Stromal cell of bone marrow (primary cell): ENCODE data around the gene ARRDC3.

Experiments used
- DNase-seq: peaks from one replicate; pipeline ENCODE4 v3.0.0-alpha.2; 2012; ENCODE audit warnings: low read depth

Gene ARRDC3

GRCh38 chr5:91384671-91385430, 1.7 kb upstream of the ARRDC3 start:
- DNase-seq, result peak; percentile 82

GRCh38 chr5:91383956-91384300, 811 bp upstream of the ARRDC3 start:
- DNase-seq, result no peak

- DNase-seq, result no peak
Measured at GRCh38 chr5:91382530-91383026, 539 bp downstream of the ARRDC3 start.

GRCh38 chr5:91381774-91382359, 1.2 kb downstream of the ARRDC3 start:
- DNase-seq, result peak; percentile 85

GRCh38 chr5:91381239-91381773, 1.8 kb downstream of the ARRDC3 start:
- no peak for DNase-seq

GRCh38 chr5:91380491-91381238, 2.5 kb downstream of the ARRDC3 start:
- DNase-seq, result peak; percentile 95

- peak; percentile 74 for DNase-seq
Measured at GRCh38 chr5:91379914-91380490, 3.1 kb downstream of the ARRDC3 start.

GRCh38 chr5:91379246-91379913, 3.7 kb downstream of the ARRDC3 start:
- DNase-seq, result no peak

GRCh38 chr5:91378752-91379211, 4.3 kb downstream of the ARRDC3 start:
- no peak for DNase-seq

- DNase-seq, result no peak
Measured at GRCh38 chr5:91374893-91375520, 8.1 kb downstream of the ARRDC3 start.

- DNase-seq, result no peak
Measured at GRCh38 chr5:91373600-91373999, 9.5 kb downstream of the ARRDC3 start.

- no peak for DNase-seq
Measured at GRCh38 chr5:91373006-91373405, 10.1 kb downstream of the ARRDC3 start.

GRCh38 chr5:91369480-91369879, 13.6 kb downstream of the ARRDC3 start:
- no peak for DNase-seq

GRCh38 chr5:91367908-91368648, 15.0 kb downstream of the ARRDC3 start:
- no peak for DNase-seq

GRCh38 chr5:91367344-91367743, 15.8 kb downstream of the ARRDC3 start:
- DNase-seq, result no peak

GRCh38 chr5:91366551-91366950, 16.6 kb downstream of the ARRDC3 start:
- DNase-seq, result no peak

- DNase-seq, result no peak
Measured at GRCh38 chr5:91365498-91365897, 17.6 kb downstream of the ARRDC3 start.

GRCh38 chr5:91362935-91363334, 20.2 kb downstream of the ARRDC3 start:
- no peak for DNase-seq

GRCh38 chr5:91361790-91362189, 21.3 kb downstream of the ARRDC3 start:
- DNase-seq, result no peak

GRCh38 chr5:91361055-91361701, 21.9 kb downstream of the ARRDC3 start:
- DNase-seq, result no peak
